GM23248 (cell line): ENCODE measurements around the gene LHFPL2. TPM values are rescaled to one million over a fixed set of nuclear protein-coding genes. Genes with fewer than 3 reads are reported as not detected.
"Not testable (repeated sequence)": the region's sequence is repeated elsewhere in the genome, so short reads cannot be mapped to it uniquely, and the experiment has no call there.

ENCODE experiments used
- DNase-seq: peaks from one replicate; pipeline ENCODE4 v3.0.0-alpha.2; 2015
- H2AFZ ChIP-seq: fragments of 200-600 bp; sonication (generic); 2 replicates; pipeline ENCODE4 v1.6.1; 2016; ENCODE audit warnings: antibody characterized with exemption
- H3F3A ChIP-seq: fragments of 200-600 bp; sonication (generic); 2 replicates; pipeline ENCODE4 v1.6.1; 2016; ENCODE audit warnings: mild to moderate bottlenecking, antibody characterized with exemption, mixed run types; ENCODE audit not compliant: insufficient read depth
- H3K27ac ChIP-seq: fragments of 200-600 bp; sonication (generic); 2 replicates; pipeline ENCODE4 v1.5.1; 2016; ENCODE audit warnings: mild to moderate bottlenecking
- H3K27me3 ChIP-seq: fragments of 200-600 bp; sonication (generic); replicated peaks from 2 replicates; pipeline ENCODE4 v1.6.1; 2016; ENCODE audit warnings: mild to moderate bottlenecking; ENCODE audit not compliant: insufficient read depth
- H3K36me3 ChIP-seq: fragments of 200-600 bp; sonication (generic); 2 replicates; pipeline ENCODE4 v1.6.1; 2016; ENCODE audit warnings: low read depth, mild to moderate bottlenecking
- H3K4me1 ChIP-seq: fragments of 200-600 bp; sonication (generic); 2 replicates; pipeline ENCODE4 v1.6.1; 2016; ENCODE audit warnings: mild to moderate bottlenecking; ENCODE audit not compliant: insufficient read depth
- H3K4me2 ChIP-seq: fragments of 200-600 bp; sonication (generic); one replicate; pipeline ENCODE4 v1.6.1; 2016; ENCODE audit warnings: mild to moderate bottlenecking; ENCODE audit not compliant: unreplicated experiment
- H3K4me3 ChIP-seq: fragments of 200-600 bp; sonication (generic); 2 replicates; pipeline ENCODE4 v1.5.1; 2016; ENCODE audit warnings: mild to moderate bottlenecking
- H3K79me2 ChIP-seq: fragments of 200-600 bp; sonication (generic); 2 replicates; pipeline ENCODE4 v1.6.1; 2016; ENCODE audit warnings: mild to moderate bottlenecking; ENCODE audit not compliant: insufficient read depth
- H3K9ac ChIP-seq: fragments of 200-600 bp; sonication (generic); 2 replicates; pipeline ENCODE4 v1.6.1; 2016; ENCODE audit warnings: mild to moderate bottlenecking
- H3K9me2 ChIP-seq: fragments of 200-600 bp; sonication (generic); 2 replicates; pipeline ENCODE4 v1.6.1; 2016; ENCODE audit warnings: mixed run types, mild to moderate bottlenecking, moderate library complexity; ENCODE audit not compliant: insufficient read depth
- H3K9me3 ChIP-seq: fragments of 200-600 bp; sonication (generic); one replicate; pipeline ENCODE4 v1.6.1; 2017; ENCODE audit warnings: low read depth
- H4K20me1 ChIP-seq: fragments of 200-600 bp; sonication (generic); 2 replicates; pipeline ENCODE4 v1.6.0; 2016; ENCODE audit not compliant: insufficient read depth
- EZH2 ChIP-seq: fragments of 200-600 bp; sonication (generic); IDR thresholded peaks from 2 replicates; pipeline ENCODE4 v1.6.1; 2018; ENCODE audit warnings: antibody characterized with exemption, mild to moderate bottlenecking; ENCODE audit not compliant: insufficient read depth, poor library complexity, severe bottlenecking
- EZH2phosphoT487 ChIP-seq: fragments of 200-600 bp; sonication (generic); IDR thresholded peaks from 2 replicates; pipeline ENCODE4 v1.6.1; 2018; ENCODE audit warnings: antibody characterized with exemption, moderate library complexity, mild to moderate bottlenecking, low read depth; ENCODE audit not compliant: insufficient read depth
- WGBS, 2 experiments: methylation state at CpG; one replicate each; pipeline ENCODE4 v1.1.6; 2015 to 2017; ENCODE audit warnings: low lambda C conversion rate in 2 of 2, low coverage in 1 of 2; ENCODE audit errors: missing lambda C conversion rate in 2 of 2; 5-methylcytosine and 5-hydroxymethylcytosine counted together
- in situ Hi-C: fragments of 300-500 bp; cut with MboI; formaldehyde crosslinking; loops from 2 replicates; pipeline ENCODE4 v1.15.0; 2020
- polyA plus RNA-seq: library from polyadenylated mRNA; unstranded; fragments of >200 nt; fragmentation: Nextera tagmentation; extraction: Ambion mirVana; gene quantifications from 2 replicates; pipeline ENCODE4 v1.2.1, GENCODE V29; 2016
- total RNA-seq: library from RNA; depleted of rRNA; stranded (reverse); fragments of >200 nt; shearing (Covaris generic); gene quantifications from 2 replicates; pipeline ENCODE4 v1.2.3, GENCODE V29; 2014

Gene LHFPL2
- total and polyA plus RNA-seq, 2 experiments from 2014 or later, result 8.0 to 13.7 TPM

DNA sequence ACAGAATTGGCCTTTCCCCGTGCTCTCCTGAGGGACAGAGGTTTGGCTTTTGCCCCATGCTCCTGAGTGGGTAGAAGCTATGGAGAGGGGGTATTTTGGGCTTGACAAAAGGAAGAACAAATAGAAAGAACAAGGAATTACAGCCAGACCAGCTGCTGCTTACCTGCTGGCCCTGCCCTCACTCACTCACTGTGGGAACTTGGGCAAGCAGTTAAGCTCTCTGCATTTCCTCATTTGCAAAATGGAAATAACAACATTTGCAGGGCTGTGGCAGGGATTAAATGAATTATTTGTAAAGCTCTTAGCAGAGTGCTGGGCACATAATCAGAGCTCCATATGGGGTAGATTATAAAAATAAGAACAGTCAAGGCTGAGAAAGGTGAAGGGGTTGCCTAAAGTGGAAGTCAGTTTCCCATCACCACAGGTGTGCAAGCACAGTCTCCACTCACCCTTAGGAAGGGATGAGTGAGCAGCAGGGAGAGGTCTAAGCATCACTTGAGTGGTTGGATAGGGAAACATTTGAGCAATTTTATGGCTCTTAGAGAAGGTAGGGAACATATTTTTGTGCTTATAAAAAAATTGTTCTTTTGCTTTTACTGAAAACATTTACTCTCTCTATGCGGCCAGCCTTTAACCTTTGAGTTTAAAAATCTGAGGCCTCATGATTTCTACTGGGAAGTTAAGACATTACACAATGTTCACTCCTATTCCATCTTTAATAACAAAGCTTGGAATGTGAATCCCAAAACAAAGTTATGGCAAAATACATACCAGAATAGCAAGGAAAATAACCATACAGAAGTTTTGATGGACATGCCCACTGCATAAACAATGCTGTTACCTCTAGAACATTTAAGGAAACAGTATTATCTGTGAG, 42.8 kb upstream of the LHFPL2 start:
- H3K4me3 ChIP-seq, result no peak overlapping the region
- in situ Hi-C loops, result no loop called here
- H3K4me2 ChIP-seq, result no peak overlapping the region
- DNase-seq, result no peak
- H3K4me1 ChIP-seq, result no peaks in the 10 kb centered on the region
- no peak overlapping the region for H3K9ac ChIP-seq
- no peaks in the 10 kb centered on the region for H3K9me3 ChIP-seq
- H3K27me3 ChIP-seq, result no peaks in the 10 kb centered on the region
- H4K20me1 ChIP-seq, result no peaks in the 10 kb centered on the region
- no peaks in the 10 kb centered on the region for H3F3A ChIP-seq
- WGBS, 2 experiments, result 72% methylated on average over 2 of the region's 2 CpGs
- H3K27ac ChIP-seq, result no peak overlapping the region
- H3K79me2 ChIP-seq, result no peaks in the 10 kb centered on the region
- H2AFZ ChIP-seq, result no peak overlapping the region
- H3K36me3 ChIP-seq, result no peaks in the 10 kb centered on the region
- no peaks in the 10 kb centered on the region for H3K9me2 ChIP-seq
- no peak for TF ChIP-seq EZH2phosphoT487
- no peak for TF ChIP-seq EZH2

- H3K79me2 ChIP-seq, result no peaks in the 10 kb centered on the region
- H3F3A ChIP-seq, result no peaks in the 10 kb centered on the region
- DNase-seq, result no peak
- no peaks in the 10 kb centered on the region for H3K9me2 ChIP-seq
- H3K4me2 ChIP-seq, result no peak overlapping the region
- no peaks in the 10 kb centered on the region for H3K27me3 ChIP-seq
- no peaks in the 10 kb centered on the region for H3K4me1 ChIP-seq
- H2AFZ ChIP-seq, result no peak overlapping the region
- in situ Hi-C loops, result no loop called here
- no peak overlapping the region for H3K27ac ChIP-seq
- H3K9me3 ChIP-seq, result no peaks in the 10 kb centered on the region
- H3K36me3 ChIP-seq, result no peaks in the 10 kb centered on the region
- no peak overlapping the region for H3K9ac ChIP-seq
- TF ChIP-seq EZH2 (no peak), EZH2phosphoT487 (no peak)
- H4K20me1 ChIP-seq, result no peaks in the 10 kb centered on the region
- WGBS, 2 experiments, result 71 to 73% methylated on average over 4 of the region's 4 CpGs
- H3K4me3 ChIP-seq, result no peak overlapping the region
Measured at GRCh38 chr5:78690253-78690972, 41.8 kb upstream of the LHFPL2 start.

- WGBS, 2 experiments, result 96 to 98% methylated on average over 3 of the region's 3 CpGs
- Histone ChIP-seq H3K9me3 (no peaks in the 10 kb centered on the region), H3F3A (no peaks in the 10 kb centered on the region), H3K79me2 (no peaks in the 10 kb centered on the region), H3K9ac (no peak overlapping the region), H2AFZ (no peak overlapping the region), H3K9me2 (no peaks in the 10 kb centered on the region), H3K36me3 (no peaks in the 10 kb centered on the region), H3K4me3 (no peak overlapping the region), H4K20me1 (no peaks in the 10 kb centered on the region), H3K27ac (no peak overlapping the region), H3K4me2 (no peak overlapping the region), H3K4me1 (no peaks in the 10 kb centered on the region), H3K27me3 (no peaks in the 10 kb centered on the region)
- in situ Hi-C loops, result no loop called here
- DNase-seq, result no peak
- TF ChIP-seq EZH2 (no peak), EZH2phosphoT487 (no peak)
Measured at GRCh38 chr5:78689540-78690252, 41.1 kb upstream of the LHFPL2 start.

- H3K27me3 ChIP-seq, H3K79me2 ChIP-seq, H3K9ac ChIP-seq, H3K9me2 ChIP-seq, H4K20me1 ChIP-seq, H3F3A ChIP-seq, H3K4me2 ChIP-seq, H3K4me1 ChIP-seq, H3K4me3 ChIP-seq, DNase-seq, H3K27ac ChIP-seq, in situ Hi-C loops, H3K36me3 ChIP-seq, H3K9me3 ChIP-seq, H2AFZ ChIP-seq: not testable (repeated sequence)
- WGBS, 2 experiments, result 85 to 89% methylated on average over 4 of the region's 4 CpGs
Measured at GRCh38 chr5:78687514-78687913, 38.9 kb upstream of the LHFPL2 start.

DNA sequence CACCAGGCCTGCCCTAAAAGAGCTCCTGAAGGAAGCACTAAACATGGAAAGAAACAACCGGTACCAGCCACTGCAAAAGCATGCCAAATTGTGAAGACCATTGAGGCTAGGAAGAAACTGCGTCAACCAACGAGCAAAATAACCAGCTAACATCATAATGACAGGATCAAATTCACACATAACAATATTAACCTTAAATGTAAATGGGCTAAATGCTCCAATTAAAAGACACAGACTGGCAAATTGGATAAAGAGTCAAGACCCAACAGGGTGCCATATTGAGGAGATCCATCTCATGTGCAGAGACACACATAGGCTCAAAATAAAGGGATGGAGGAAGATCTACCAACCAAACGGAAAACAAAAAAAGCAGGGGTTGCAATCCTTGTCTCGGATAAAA, 35.3 kb upstream of the LHFPL2 start:
- H3K4me2 ChIP-seq, H3K27ac ChIP-seq, DNase-seq, H3K27me3 ChIP-seq, H3K4me3 ChIP-seq, in situ Hi-C loops, H3K36me3 ChIP-seq, H3K9me2 ChIP-seq, H4K20me1 ChIP-seq, H3K79me2 ChIP-seq, H3K9me3 ChIP-seq, H3F3A ChIP-seq, H3K9ac ChIP-seq, H2AFZ ChIP-seq, H3K4me1 ChIP-seq: not testable (repeated sequence)
- WGBS, 2 experiments, result 92 to 93% methylated on average over 5 of the region's 5 CpGs
